Gastroesophageal sphincter (tissue), 4 donors: ENCODE data around the gene RHEBL1. TPM values are rescaled to one million over a fixed set of nuclear protein-coding genes. Genes with fewer than 3 reads are reported as not detected.
"Not testable (repeated sequence)": the region's sequence is repeated elsewhere in the genome, so short reads cannot be mapped to it uniquely, and the experiment has no call there.

Experiments used
- ATAC-seq: fragments of 150-250 bp; one replicate; pipeline ENCODE4 v1.9.1; 2016; ENCODE audit warnings: mild to moderate bottlenecking, moderate library complexity
- H3K27ac ChIP-seq, 4 donors: fragments of 200-600 bp; sonication (generic) in 3 of 4; 1 replicate in 3 of 4; 2 replicates in 1 of 4; pipeline ENCODE4 v1.5.1; 2016 to 2019
- H3K27me3 ChIP-seq: fragments of 200-600 bp; sonication (generic); one replicate; pipeline ENCODE4 v1.5.1; 2019
- H3K36me3 ChIP-seq, 2 donors: fragments of 200-600 bp; sonication (generic); one replicate each; pipeline ENCODE4 v1.5.1; 2019; ENCODE audit warnings: control low read depth in 1 of 2
- H3K4me1 ChIP-seq, 3 donors: fragments of 200-600 bp; sonication (generic); 1 replicate in 2 of 3; 2 replicates in 1 of 3; pipeline ENCODE4 v1.5.1; 2016 to 2019; ENCODE audit warnings: control low read depth in 2 of 3
- H3K4me3 ChIP-seq, 2 donors: fragments of 200-600 bp; sonication (generic); one replicate each; pipeline ENCODE4 v1.5.1; 2019; ENCODE audit warnings: mild to moderate bottlenecking in 1 of 2, moderate library complexity in 1 of 2
- H3K9me3 ChIP-seq, 3 donors: fragments of 200-600 bp; sonication (generic); one replicate each; pipeline ENCODE4 v1.5.1; 2017 to 2019; ENCODE audit warnings: control low read depth in 2 of 3
- EP300 ChIP-seq: sonication (generic); formaldehyde crosslinking; IDR thresholded peaks from one replicate; pipeline ENCODE4 v1.6.1; 2017; ENCODE audit warnings: antibody characterized with exemption, mild to moderate bottlenecking
- POLR2A ChIP-seq, 2 donors: fragments of 450-650 bp; IDR thresholded peaks; one replicate each; pipeline ENCODE4 v1.6.1; 2017; ENCODE audit warnings: antibody characterized with exemption in 2 of 2, mild to moderate bottlenecking in 2 of 2, moderate library complexity in 1 of 2
- POLR2AphosphoS5 ChIP-seq: sonication (generic); formaldehyde crosslinking; IDR thresholded peaks from one replicate; pipeline ENCODE4 v1.6.1; 2017; ENCODE audit warnings: antibody characterized with exemption
- WGBS, 2 donors: methylation state at CpG; one replicate each; pipeline ENCODE4 v1.1.5; 2018; ENCODE audit warnings: low coverage in 1 of 2; 5-methylcytosine and 5-hydroxymethylcytosine counted together
- total RNA-seq, 4 donors: library from RNA; depleted of rRNA; stranded (reverse); fragments of >200 nt; gene quantifications; one replicate each; pipeline ENCODE4 v1.1.0, GENCODE V29; 2016
- TF ChIP-seq, protein P1 (sequence below), 4 experiments: fragments of 200-600 bp in 2 of 4; fragments of 450-650 bp in 2 of 4; sonication (generic) in 1 of 4; IDR thresholded peaks; one replicate each; pipeline ENCODE4 v1.5.1; 2017 to 2019; ENCODE audit warnings: antibody characterized with exemption in 4 of 4, mild to moderate bottlenecking in 2 of 4, moderate library complexity in 2 of 4

Gene RHEBL1
- total RNA-seq, 4 donors from 2014 or later: 0.35 TPM; not detected in 3

DNA sequence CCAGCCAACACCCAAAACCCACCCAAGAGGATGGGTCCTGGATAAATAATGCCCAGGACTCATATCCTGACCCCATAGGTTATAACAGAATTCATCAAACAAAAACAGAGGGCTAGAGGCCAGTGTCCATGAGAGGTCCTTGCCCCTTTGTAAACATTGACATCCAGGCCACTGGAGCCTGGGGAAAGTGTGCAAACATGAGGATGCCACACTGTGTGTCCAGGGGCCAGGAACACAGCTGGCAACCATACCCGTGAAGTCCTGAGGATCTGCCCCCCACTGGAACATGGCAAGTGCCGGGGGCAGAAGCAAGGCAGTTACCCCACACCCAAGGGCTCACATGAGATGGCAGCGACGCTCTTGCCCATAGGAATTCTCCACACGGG lies 5.0 kb downstream of the RHEBL1 start:
- WGBS, 2 donors: 86% methylated on average over 5 of the region's 5 CpGs; no CpG with 5 or more reads in 1 of the 2 donors
- H3K4me3 ChIP-seq: no peak overlapping the region
- TF ChIP-seq EP300 (no peak), POLR2A (IDR thresholded peaks at IDR 0.05) (no peak), POLR2AphosphoS5 (no peak)
- TF ChIP-seq, protein P1, sequence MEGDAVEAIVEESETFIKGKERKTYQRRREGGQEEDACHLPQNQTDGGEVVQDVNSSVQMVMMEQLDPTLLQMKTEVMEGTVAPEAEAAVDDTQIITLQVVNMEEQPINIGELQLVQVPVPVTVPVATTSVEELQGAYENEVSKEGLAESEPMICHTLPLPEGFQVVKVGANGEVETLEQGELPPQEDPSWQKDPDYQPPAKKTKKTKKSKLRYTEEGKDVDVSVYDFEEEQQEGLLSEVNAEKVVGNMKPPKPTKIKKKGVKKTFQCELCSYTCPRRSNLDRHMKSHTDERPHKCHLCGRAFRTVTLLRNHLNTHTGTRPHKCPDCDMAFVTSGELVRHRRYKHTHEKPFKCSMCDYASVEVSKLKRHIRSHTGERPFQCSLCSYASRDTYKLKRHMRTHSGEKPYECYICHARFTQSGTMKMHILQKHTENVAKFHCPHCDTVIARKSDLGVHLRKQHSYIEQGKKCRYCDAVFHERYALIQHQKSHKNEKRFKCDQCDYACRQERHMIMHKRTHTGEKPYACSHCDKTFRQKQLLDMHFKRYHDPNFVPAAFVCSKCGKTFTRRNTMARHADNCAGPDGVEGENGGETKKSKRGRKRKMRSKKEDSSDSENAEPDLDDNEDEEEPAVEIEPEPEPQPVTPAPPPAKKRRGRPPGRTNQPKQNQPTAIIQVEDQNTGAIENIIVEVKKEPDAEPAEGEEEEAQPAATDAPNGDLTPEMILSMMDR (IDR thresholded peaks at IDR 0.05): no peak
- no peak for ATAC-seq
- H3K27ac ChIP-seq: no peak overlapping the region
- peaks cover 0 to 27% (median 0%) of the 10 kb centered on the region in 3 donors for H3K4me1 ChIP-seq
- H3K27me3 ChIP-seq: no peaks in the 10 kb centered on the region
- no peaks in the 10 kb centered on the region for H3K36me3 ChIP-seq
- H3K9me3 ChIP-seq: no peaks in the 10 kb centered on the region

DNA sequence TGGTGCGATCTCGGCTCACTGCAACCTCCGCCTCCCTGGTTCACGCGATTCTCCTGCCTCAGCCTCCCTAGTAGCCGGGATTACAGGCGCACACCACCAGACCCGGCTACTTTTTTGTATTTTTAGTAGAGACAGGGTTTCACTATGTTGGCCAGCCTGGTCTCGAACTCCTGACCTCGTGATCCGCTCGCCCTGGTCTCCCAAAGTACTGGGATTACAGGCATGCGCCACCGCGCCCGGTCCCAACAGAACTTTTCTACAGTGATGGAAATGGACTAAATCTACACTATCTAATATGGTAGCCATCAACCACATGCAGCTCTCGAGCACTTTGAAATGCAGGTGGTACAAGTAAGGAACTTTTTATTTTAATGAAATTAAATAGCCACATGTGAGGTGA lies 7.9 kb downstream of the RHEBL1 start:
- H3K9me3 ChIP-seq, H3K36me3 ChIP-seq, H3K27me3 ChIP-seq, ATAC-seq, H3K4me3 ChIP-seq, H3K27ac ChIP-seq: not testable (repeated sequence)
- H3K4me1 ChIP-seq: peaks cover 0 to 40% (median 19%) of the 10 kb centered on the region in 3 donors
- 76 to 93% methylated on average over 3 to 9 of the region's 17 CpGs for WGBS, 2 donors

DNA sequence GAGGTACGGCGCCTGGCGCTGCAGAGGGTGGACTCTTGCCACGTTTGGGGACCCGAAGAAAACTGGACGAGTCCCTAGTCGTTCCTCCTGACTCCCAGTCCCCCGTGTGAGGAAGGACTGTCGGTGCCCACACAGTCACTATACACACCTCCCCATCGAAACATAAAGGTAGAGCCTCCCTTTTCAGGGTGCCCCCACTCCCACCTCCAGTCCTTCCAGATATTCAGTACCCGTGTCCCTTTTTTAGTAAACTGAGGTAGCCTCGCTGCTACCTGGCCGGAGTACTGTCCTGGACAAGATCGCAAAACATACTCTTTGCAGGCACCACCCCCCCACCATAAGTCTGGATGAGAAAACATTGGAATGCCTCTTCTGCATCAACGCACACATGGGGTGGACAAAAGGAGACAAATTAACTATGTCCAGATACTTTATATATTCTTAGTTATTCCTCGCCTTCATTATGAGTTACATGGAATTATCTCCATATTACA lies 8.6 kb downstream of the RHEBL1 start:
- peaks cover 0 to 47% (median 26%) of the 10 kb centered on the region in 3 donors for H3K4me1 ChIP-seq

DNA sequence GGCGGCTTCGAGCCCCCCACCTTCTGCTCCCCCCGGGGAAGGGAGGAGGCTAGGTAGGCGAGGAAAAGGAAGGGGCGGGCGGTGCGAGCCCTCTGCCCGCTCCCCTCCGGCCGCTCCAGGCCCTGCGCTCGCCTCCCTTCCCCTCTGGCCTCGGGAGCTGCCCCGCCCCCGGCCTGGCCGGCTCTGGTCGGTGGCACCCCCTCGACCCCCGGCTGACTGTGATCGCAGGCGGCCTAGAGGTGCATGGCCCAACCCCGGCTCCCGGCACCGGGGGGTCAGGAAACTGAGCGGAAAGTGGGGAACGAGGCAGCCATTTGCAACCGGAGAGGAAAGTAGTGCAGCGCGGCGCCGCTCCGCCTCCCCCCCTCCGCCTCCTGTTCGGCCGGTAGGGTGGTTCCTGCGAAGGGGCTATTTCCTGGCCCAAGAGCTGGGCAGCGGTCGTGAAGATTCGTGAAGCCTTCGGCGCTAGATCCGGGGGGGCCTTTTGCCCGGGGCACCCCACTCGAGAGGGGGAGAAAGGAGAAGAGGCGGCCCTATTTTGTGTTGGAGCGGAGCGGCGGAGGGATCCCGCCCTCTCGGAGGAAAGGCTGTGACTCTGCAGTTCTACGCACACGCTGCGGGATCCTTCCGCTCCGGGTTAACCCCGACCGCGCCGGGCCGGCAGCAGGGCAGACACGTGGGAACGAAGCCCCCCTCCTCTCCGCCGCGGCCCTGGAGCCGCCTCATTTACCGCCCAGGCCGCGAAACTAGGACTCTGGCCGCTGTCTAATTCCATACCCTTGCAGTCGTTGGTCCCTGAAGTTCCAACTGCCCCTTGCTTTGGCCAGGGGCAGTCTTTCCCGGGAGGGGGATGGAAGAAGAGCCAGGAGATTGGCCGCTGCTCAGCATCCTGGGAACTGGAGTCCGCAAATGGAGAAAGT lies 9.3 kb downstream of the RHEBL1 start, which contains the start of gene KMT2D:
Gene KMT2D, minus strand, starts transcription at position 558 of the 920 bp plus-strand sequence. CDS start 5,470 bp downstream, outside the sequence.
- no peaks in the 10 kb centered on the region for H3K27me3 ChIP-seq
- 0% methylated on average over 6 of the region's 74 CpGs; no CpG with 5 or more reads in 1 of the 2 donors for WGBS, 2 donors
- H3K27ac ChIP-seq: peak within 1 kb of the TSS; percentile 49 to 99 (median 94)
- ATAC-seq: peak; percentile 87
- H3K9me3 ChIP-seq: no peaks in the 10 kb centered on the region
- peak; percentile 91 for TF ChIP-seq POLR2AphosphoS5
- TF ChIP-seq, protein P1 (IDR thresholded peaks at IDR 0.05): peak in 3 of 4 experiments; percentile 33 to 70 (median 53)
- TF ChIP-seq EP300: no peak
- H3K36me3 ChIP-seq: no peaks in the 10 kb centered on the region
- H3K4me3 ChIP-seq: peak within 1 kb of the TSS; percentile 75 to 99
- peaks cover 0 to 54% (median 31%) of the 10 kb centered on the region in 3 donors for H3K4me1 ChIP-seq

More for the DNA sequence above, 8.6 kb downstream of the RHEBL1 start:
- H3K9me3 ChIP-seq: no peaks in the 10 kb centered on the region
- peak overlapping the region; percentile 49 to 99 (median 94) for H3K27ac ChIP-seq
- H3K27me3 ChIP-seq: no peaks in the 10 kb centered on the region
- no peaks in the 10 kb centered on the region for H3K36me3 ChIP-seq
- no peak for ATAC-seq
- TF ChIP-seq POLR2AphosphoS5 (no peak), EP300 (no peak), POLR2A (IDR thresholded peaks at IDR 0.05) (no peak)
- TF ChIP-seq, protein P1 (IDR thresholded peaks at IDR 0.05): no peak
- peak overlapping the region; percentile 75 to 99 for H3K4me3 ChIP-seq
- WGBS, 2 donors: 6 to 9% methylated on average over 11 to 12 of the region's 16 CpGs

DNA sequence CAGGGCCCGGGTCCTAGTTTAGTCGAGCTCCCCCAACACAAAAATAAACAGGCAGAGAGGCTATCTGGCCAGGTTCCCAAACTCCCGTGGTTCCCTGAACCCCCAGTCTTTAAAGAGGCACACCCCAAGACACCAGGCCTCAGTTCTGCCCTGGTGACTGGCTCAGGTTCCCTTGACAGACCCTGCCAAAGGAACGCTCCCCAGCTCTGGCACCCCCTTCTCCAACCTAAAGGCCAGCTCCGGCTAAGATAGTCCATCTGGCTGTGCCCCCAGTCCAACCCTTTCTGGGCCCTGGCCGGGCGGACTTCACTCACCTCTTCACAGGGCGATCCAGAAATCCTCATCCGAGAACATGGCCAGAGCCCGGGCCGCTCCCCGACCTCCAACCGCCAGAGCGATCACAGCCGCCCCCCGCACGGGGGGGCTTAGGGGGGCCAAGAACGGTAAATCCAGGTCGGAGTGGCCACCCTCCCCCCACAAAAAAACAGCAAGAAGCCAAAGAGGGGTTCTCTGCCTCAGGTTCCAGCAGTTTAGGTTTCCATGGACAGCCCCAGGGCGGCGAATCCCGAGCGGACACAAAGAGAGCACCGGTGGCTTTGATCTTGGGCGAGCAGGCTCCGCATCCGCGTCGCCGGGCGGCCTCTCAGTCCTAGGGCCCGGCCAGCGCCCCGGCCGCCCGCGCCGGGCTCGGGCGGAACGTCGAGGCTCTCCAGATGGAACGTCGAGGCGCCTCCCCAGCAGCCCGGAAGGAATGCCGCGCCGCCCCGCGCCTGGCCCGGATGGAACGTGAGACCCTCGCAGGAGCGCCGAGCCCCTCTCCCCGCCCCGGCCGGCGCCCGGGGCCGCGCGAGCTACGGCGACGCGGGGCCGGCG lies 10.2 kb downstream of the RHEBL1 start:
- ATAC-seq: peak; percentile 1
- peak overlapping the region; percentile 75 to 99 for H3K4me3 ChIP-seq
- WGBS, 2 donors: 0% methylated on average over 2 of the region's 70 CpGs; no CpG with 5 or more reads in 1 of the 2 donors
- no peaks in the 10 kb centered on the region for H3K27me3 ChIP-seq
- no peaks in the 10 kb centered on the region for H3K9me3 ChIP-seq
- TF ChIP-seq POLR2A (IDR thresholded peaks at IDR 0.05): no peak
- TF ChIP-seq, protein P1 (IDR thresholded peaks at IDR 0.05): no peak
- no peak for TF ChIP-seq POLR2AphosphoS5
- no peak for TF ChIP-seq EP300
- H3K4me1 ChIP-seq: peaks cover 0 to 64% (median 37%) of the 10 kb centered on the region in 3 donors
- H3K27ac ChIP-seq: peak overlapping the region; percentile 49 to 99 (median 94)
- H3K36me3 ChIP-seq: peaks cover 0 to 9% of the 10 kb centered on the region in 2 donors
